ENCODE results near the gene NUMB.

Gene NUMB

GRCh38 chr14:73241481-73242165, 216.7 kb downstream of the NUMB start:
- no peak for DNase-seq

- no peak for DNase-seq
Measured at GRCh38 chr14:73240816-73241480, 217.4 kb downstream of the NUMB start.

GRCh38 chr14:73239393-73240241, 218.7 kb downstream of the NUMB start:
- DNase-seq, result peak; percentile 24

DNA sequence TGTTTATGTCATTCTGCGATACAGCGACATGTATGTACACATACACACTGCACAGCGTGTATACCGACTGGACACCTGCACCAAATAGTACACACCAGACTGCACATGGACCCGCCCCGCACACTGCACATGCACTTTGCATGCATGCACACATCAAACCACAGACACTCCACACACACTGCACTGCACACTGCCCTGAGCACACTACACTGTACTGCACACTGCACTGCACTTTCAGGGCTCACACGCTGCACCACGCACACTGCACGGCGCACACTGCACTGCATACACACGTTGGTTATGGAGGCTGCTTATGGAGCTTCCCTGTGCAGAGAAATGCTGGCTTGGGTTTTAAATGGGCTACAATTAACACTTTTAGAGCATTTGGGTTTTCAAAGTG, 219.4 kb downstream of the NUMB start:
- no peak for DNase-seq

GRCh38 chr14:73238424-73238852, 219.9 kb downstream of the NUMB start:
- DNase-seq, result peak; percentile 59

GRCh38 chr14:73237786-73238423, 220.4 kb downstream of the NUMB start:
- no peak for DNase-seq

DNA sequence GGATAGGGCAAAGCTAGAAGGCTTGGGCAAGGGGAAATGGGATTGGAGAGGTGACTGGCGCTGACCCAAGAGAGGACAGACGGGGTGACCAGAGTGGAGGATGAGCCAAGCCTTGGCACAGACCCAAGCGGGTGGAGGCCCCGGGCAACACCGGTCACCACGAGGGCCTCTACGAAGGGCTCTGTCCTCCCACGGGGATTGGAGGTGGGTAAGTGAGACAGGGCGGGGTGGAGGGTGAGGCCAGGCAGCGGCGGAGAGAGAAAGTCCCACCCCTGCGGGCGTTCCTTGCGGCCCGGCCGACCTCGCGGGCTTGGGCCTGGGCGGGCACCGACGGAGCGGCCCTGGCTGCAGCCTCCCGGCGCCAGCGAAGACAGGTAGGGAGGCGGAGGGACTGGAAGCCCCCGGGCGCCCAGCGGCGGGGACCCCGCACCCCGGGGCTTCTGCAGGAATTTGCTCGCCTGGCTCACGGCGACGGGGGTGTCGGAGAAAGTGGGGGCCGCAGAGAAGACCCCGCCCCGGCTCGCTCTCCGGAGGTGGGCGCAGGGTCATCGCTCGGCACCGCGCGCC, 221.0 kb downstream of the NUMB start, which contains the start of gene PAPLN:
PAPLN (plus strand) TSS at position 288 of the 567 bp plus-strand sequence. CDS start 2,273 bp downstream, outside the sequence.
- DNase-seq, result no peak

DNA sequence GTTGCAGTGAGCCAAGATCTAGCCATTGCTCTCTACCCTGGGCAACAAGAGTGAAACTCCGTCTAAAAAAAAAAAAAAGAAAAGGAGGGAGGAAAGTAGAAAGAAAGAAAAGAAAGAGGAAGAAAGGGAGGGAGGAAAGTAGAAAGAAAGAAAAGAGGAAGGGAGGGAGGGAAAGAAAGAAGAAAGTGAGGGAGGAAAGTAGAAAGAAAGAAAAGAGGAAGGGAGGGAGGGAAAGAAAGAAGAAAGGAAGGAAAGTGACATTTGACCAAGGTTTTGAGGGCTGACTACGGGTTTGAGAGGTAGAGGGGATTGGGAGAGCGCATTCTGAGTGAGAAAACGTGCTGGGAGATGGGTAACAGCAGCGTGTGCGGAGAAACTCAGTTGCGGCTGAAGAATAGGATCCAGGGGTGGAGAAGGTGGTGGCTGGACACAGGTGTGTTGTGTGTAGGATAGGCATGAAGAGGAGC, 221.6 kb downstream of the NUMB start:
- no peak for DNase-seq

GRCh38 chr14:73236157-73236556, 222.2 kb downstream of the NUMB start:
- no peak for DNase-seq

DNA sequence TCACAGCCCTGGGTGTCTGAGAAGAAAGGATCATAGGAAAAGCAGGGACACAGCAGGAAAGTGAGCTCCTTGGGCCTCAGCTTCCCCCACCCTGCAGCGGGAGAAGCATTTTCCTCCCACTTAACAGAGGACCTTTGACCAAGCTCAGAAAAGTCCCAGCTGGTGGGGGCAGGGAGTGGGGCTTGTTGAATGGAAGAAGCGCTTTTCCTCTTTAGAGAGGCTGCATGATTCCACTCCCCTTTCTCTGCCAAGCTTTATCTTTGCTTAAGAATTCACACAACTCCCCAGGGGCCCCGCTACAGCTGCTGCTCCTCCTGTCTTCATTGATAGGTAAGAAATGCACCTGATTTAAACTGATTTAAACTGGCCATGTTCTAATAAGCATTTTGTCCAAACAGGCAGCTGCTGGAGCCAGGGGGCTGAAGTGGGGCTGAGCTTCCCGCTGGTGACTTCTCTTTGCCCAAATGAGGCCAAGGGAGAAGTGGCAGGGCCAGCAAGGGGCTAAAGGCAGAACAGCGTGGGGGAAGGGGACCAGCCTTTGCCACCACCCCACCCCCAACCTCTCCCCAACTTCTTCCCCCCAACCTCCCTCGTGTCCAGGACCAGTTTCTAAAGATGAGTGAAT, 222.7 kb downstream of the NUMB start:
- DNase-seq, result no peak

- no peak for DNase-seq
Measured at GRCh38 chr14:73234586-73235394, 223.6 kb downstream of the NUMB start.

- DNase-seq, result no peak
Measured at GRCh38 chr14:73234029-73234428, 224.3 kb downstream of the NUMB start.

DNA sequence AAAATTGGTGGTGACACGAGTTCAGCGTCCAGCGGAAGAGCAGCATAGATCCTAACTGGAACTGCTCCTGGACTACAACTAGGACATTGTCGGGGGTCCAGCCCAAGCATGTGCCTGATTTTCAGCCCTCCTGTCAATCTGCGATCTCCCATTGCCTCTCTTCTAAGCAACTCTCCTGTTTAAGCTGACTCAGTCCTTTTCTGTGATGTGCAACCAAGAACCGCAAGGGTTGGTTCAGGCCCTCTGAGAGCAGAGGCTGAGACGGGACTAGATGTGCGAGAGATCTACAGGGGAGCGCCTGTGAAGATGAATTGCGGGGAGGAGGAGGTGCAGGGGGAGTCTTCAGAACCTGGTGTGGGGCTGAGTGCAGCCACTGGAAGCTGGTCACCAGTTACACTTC, 224.8 kb downstream of the NUMB start:
- DNase-seq, result no peak

DNA sequence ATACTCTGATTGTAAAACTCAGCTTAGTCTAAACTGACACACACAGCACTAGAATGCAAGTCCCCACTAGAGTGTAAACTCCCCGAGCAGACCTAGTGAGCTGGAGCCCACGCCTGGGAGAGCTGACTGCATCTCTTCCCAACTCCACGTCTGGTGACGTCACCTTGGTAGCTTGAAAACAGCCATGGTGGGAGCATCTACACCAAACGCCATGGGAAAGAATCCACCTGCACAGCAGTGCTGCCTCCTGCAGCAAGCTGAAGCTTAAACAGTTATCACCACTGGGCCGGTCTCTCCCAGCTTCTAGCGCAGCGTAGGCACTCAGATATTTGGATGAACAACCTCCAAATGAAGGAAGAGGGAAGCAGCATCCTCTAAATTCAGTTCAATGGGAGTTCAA, 225.4 kb downstream of the NUMB start:
- no peak for DNase-seq

DNA sequence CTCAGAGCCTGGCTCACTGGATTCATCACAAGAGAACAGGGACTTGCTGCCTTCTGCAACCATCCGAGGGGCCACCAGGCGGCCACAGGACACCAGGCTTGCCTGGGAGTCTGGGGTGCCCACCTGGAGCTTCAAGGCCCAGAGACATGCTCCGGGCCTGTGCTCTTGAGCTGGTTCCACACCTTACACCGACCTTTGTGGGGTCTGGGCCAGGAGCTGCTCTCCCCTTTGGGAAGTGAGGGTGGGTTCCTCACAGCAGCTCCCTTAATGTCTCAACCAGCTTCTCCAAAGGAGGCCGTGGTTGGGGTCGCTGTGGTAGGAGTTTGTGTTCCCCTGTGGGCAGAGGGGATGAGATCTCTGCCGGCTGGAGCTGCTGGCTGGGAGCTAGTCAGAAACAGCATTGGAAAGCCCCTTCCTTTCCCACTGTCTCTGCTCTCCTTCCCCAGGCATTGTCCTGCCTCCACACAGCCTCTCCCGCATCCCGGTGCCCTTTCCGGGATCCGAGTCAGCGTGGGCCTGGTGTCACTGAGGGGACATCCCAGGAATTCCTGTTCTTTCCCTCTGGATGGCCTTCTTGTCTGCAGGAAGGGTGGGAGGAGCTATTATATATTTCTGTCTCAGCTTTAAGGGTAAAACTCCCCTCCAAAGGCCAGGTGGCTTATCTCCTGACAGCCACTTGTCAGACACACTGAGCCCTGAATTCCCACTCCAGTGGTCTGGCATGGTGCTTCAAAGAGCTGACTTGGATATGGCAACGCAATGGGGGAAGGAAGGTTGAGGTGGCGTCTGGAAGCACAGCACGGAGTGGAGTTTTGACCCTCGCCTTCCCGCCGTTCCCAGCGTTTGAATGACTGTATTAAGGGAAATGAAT, 226.1 kb downstream of the NUMB start:
- DNase-seq, result peak; percentile 28

DNA sequence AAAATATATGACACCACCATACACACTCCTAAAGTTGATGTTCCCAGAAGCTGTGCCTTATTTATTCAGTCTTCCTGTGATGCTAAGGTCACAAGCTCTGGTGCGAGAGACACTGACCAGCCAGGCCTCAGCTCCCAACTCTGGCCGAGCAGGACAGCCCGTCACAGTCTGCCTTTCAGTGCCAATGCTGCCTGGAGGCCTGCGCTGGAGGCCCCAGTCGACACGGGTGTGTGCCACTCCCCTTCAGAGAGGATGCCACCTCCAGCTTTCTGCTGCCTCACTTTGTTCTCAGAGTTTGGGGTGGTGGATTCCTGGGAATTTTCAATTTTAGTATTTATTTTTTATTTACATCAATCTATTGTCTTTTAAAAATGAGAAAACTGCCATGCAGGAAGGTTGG, 228.3 kb downstream of the NUMB start:
- no peak for DNase-seq

DNA sequence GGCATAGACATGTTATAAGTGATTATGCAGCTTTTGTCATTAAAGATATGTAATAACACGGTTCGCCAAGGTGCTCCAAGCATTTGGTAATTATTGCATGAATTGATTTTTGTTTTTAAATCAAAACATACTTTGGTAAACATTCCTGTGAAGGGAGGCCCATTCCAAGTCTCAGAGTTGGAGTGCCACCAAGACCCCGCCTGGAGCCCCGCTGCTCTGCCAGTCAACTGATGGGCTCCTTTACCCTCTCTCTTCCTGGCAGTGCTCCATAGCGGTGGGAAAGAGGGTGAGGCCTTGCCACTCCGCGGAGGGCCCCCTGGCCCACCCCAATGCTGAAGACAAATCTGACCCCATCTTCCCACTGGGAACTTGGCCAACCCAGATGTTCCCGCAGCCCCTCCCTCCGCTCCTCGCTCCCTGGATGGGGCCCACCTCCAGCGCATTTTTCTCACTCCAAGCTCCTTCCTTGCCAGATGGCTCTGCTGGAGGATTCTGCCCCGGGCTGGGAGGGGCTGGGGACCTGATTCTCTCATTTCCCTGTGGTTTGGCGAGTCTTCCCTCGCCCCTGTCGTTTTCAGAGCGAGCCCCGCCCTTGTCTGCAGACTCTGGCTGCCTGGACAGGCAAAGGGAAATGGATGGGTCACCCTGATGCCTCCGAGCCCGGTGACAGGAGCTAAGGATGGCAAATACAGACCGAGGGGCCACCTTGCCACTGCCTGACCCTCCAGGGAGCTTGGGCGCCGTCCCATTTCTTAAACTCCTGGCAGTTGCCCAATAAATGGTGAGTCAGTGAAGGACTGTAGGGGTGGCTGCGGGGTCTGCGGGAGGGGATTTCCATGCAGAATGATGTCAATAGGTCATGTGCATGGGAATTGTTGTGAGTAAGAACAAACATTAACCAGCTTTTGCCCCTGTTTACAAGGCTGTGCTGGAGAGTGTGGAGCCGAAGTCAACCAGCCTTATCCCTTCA, 230.2 kb downstream of the NUMB start:
- peak; percentile 72 for DNase-seq

GRCh38 chr14:73225496-73225895, 232.8 kb downstream of the NUMB start:
- DNase-seq, result no peak
